ENCODE data around the gene FERMT3.

FERMT3 gene

DNA sequence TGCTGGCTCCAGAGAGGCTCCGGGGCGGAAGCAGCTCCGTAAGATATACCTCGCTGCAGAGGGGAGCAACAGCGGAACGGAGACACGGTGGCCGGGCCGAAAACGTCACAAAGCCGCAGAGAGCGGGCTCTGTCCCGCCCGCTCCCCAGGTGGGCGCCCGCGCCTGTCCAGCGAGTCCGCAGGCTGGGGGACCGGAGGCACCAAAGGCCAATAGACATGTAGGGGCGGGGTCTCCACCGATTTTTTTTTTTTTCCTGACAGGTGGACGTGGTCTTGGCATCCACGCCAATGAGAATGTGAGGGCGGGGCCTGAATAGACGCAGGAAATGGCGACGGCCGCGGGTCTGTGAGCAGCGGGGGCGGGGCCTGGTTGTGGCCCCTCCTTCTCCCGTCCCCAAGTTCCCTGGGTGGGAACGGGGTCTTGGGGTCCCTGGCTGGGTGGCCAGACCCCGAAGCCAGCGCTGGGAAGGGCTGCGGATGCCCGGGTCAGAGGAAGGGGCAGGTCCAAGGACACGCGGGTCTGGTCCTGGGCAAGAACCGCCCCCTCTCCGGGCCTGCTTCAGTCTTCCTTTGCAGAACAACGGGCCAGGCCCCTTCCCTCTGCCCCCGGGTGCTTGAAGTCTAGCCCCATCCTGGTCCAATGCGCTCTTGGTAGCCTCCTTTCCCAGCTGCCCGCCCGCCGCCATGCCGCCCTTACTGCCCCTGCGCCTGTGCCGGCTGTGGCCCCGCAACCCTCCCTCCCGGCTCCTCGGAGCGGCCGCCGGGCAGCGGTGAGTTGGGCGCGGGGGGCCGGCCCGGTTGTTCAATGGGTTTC is 23.9 kb downstream of the FERMT3 start, which contains the start of gene DNAJC4:
DNAJC4 (plus strand) TSS at position 378 of the 814 bp plus-strand sequence; CDS start at position 685, 307 bp downstream.
- intact Hi-C loops (cut with micrococcal nuclease), result loop anchor here (2.0 kb wide), 1 partner anchor 16 kb away; the partner anchor contains the start of gene PPP1R14B
- H3K27ac Mint-ChIP-seq, result peak within 1 kb of the TSS; percentile 92
- peaks cover 39% of the 10 kb centered on the region for H3K36me3 Mint-ChIP-seq (ENCODE audit: low read depth)
- H3K4me3 Mint-ChIP-seq, result peak within 1 kb of the TSS; percentile 93
- H3K9me3 Mint-ChIP-seq, result no peaks in the 10 kb centered on the region
- H3K27me3 Mint-ChIP-seq, result no peaks in the 10 kb centered on the region
- peaks cover 76% of the 10 kb centered on the region for H3K4me1 Mint-ChIP-seq (ENCODE audit: low read depth)

- H3K36me3 Mint-ChIP-seq (ENCODE audit: low read depth), result peaks cover 45% of the 10 kb centered on the region
- intact Hi-C loops (cut with micrococcal nuclease), result loop anchor here (2.0 kb wide), 1 partner anchor 16 kb away; the partner anchor contains the start of gene PPP1R14B
- peak overlapping the region; percentile 92 for H3K27ac Mint-ChIP-seq
Observed at GRCh38 chr11:64230985-64231365, 24.5 kb downstream of the FERMT3 start.

DNA sequence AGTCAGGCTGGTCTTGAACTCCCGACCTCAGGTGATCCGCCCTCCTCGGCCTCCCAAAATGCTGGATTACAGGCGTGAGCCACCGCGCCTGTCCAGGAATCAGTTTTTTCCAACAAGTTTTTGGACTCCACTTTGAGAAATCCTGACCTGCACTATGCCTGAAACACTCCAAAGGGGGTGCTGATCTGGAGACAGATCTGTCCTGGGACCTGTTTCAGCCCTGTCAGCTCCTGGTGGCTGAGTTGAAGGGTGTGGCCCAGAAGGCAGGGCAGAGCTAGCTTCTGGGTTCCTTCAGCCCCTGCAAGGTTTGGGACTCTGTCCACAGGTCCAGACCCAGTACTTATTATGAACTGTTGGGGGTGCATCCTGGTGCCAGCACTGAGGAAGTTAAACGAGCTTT is 25.0 kb downstream of the FERMT3 start:
- H3K4me1 Mint-ChIP-seq (ENCODE audit: low read depth), result peaks cover 84% of the 10 kb centered on the region
- H3K27ac Mint-ChIP-seq, result peak overlapping the region; percentile 92
- no peaks in the 10 kb centered on the region for H3K9me3 Mint-ChIP-seq
- H3K36me3 Mint-ChIP-seq (ENCODE audit: low read depth), result peaks cover 50% of the 10 kb centered on the region
- peak overlapping the region; percentile 93 for H3K4me3 Mint-ChIP-seq
- intact Hi-C loops (cut with micrococcal nuclease), result loop anchor here (2.0 kb wide), 1 partner anchor 15 kb away; the partner anchor contains the start of gene PPP1R14B
- H3K27me3 Mint-ChIP-seq, result no peaks in the 10 kb centered on the region

More at GRCh38 chr11:64230985-64231365, 24.5 kb downstream of the FERMT3 start:
- Mint-ChIP-seq H3K4me1 (ENCODE audit: low read depth) (peaks cover 80% of the 10 kb centered on the region), H3K4me3 (peak overlapping the region; percentile 93), H3K27me3 (no peaks in the 10 kb centered on the region), H3K9me3 (no peaks in the 10 kb centered on the region)

GRCh38 chr11:64232182-64232966 is 25.9 kb downstream of the FERMT3 start:
- peaks cover 84% of the 10 kb centered on the region for H3K4me1 Mint-ChIP-seq (ENCODE audit: low read depth)
- H3K27ac Mint-ChIP-seq, result peak overlapping the region; percentile 92
- H3K9me3 Mint-ChIP-seq, result no peaks in the 10 kb centered on the region
- intact Hi-C loops (cut with micrococcal nuclease), result no loop called here
- H3K36me3 Mint-ChIP-seq (ENCODE audit: low read depth), result peaks cover 59% of the 10 kb centered on the region
- no peak overlapping the region for H3K4me3 Mint-ChIP-seq
- H3K27me3 Mint-ChIP-seq, result no peaks in the 10 kb centered on the region

GRCh38 chr11:64232967-64233315 is 26.4 kb downstream of the FERMT3 start:
- no peak overlapping the region for H3K27ac Mint-ChIP-seq
- H3K9me3 Mint-ChIP-seq, result no peaks in the 10 kb centered on the region
- intact Hi-C loops (cut with micrococcal nuclease), result no loop called here

GRCh38 chr11:64233913-64234586 is 27.5 kb downstream of the FERMT3 start, which contains the start of gene VEGFB:
Gene VEGFB (plus strand): TSS chr11:64234584. CDS start chr11:64234834, 250 bp downstream.
- Mint-ChIP-seq H3K36me3 (ENCODE audit: low read depth) (peaks cover 72% of the 10 kb centered on the region), H3K4me1 (ENCODE audit: low read depth) (peaks cover 84% of the 10 kb centered on the region), H3K27ac (peak within 1 kb of the TSS; percentile 57), H3K9me3 (no peaks in the 10 kb centered on the region), H3K27me3 (no peaks in the 10 kb centered on the region), H3K4me3 (peak within 1 kb of the TSS; percentile 88)
- intact Hi-C loops (cut with micrococcal nuclease), result no loop called here

More at GRCh38 chr11:64232967-64233315, 26.4 kb downstream of the FERMT3 start:
- Mint-ChIP-seq H3K4me1 (ENCODE audit: low read depth) (peaks cover 84% of the 10 kb centered on the region), H3K36me3 (ENCODE audit: low read depth) (peaks cover 64% of the 10 kb centered on the region), H3K27me3 (no peaks in the 10 kb centered on the region), H3K4me3 (no peak overlapping the region)

DNA sequence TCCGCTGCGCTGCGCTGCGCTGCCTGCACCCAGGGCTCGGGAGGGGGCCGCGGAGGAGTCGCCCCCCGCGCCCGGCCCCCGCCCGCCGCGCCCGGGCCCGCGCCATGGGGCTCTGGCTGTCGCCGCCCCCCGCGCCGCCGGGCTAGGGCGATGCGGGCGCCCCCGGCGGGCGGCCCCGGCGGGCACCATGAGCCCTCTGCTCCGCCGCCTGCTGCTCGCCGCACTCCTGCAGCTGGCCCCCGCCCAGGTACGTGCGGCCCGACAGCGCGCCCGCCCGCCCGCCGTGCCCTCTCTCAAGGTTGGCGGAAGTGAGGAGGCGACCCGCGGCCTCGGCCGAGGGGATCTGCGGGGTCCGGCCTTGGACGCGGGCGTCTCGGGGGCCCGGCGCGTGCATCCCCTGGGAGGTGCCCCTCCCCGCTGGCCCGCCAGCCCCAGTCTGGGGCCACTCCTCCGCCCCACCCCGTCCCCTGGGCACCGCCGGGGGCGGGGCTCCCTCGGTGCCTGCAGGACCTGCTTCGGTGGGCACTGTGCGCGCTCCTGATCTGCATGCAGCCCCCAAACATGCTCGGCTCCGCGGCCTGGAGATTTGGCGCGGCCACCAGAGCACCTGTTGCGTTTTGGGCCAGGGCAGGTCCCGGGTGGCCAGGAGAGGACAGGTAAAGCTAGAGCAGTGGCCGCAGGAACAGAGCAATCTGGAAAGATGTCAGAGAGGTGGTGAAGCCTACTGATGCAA is 28.3 kb downstream of the FERMT3 start:
- H3K4me3 Mint-ChIP-seq, result peak overlapping the region; percentile 88
- H3K4me1 Mint-ChIP-seq (ENCODE audit: low read depth), result peaks cover 84% of the 10 kb centered on the region
- intact Hi-C loops (cut with micrococcal nuclease), result no loop called here
- no peaks in the 10 kb centered on the region for H3K9me3 Mint-ChIP-seq
- H3K27me3 Mint-ChIP-seq, result no peaks in the 10 kb centered on the region
- peaks cover 71% of the 10 kb centered on the region for H3K36me3 Mint-ChIP-seq (ENCODE audit: low read depth)
- H3K27ac Mint-ChIP-seq, result peak overlapping the region; percentile 57

DNA sequence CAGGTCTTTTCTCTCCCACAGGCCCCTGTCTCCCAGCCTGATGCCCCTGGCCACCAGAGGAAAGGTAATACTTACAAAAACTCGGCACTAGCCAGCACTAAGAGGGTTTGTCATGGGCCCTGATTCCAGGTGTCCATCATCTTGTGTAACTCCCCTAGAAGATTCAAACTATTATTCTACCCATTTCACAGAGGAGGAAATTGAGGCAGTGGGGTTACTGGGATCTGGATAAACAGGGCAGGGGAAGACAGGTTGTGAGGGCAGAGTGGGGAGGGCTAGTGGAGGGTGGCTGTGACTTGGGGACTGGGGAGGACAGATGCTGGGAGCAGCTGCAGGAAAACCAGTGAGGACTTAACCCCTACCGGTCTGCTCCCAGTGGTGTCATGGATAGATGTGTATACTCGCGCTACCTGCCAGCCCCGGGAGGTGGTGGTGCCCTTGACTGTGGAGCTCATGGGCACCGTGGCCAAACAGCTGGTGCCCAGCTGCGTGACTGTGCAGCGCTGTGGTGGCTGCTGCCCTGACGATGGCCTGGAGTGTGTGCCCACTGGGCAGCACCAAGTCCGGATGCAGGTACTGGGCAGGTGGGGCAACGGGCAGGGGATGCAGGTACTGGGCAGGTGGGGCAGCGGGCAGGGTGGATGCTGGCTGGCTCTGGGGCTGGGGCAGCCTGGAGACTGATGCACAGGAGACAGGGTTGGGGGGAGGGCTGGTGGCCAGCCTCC is 29.1 kb downstream of the FERMT3 start:
- peak overlapping the region; percentile 88 for H3K4me3 Mint-ChIP-seq
- no peaks in the 10 kb centered on the region for H3K27me3 Mint-ChIP-seq
- no peaks in the 10 kb centered on the region for H3K9me3 Mint-ChIP-seq
- peaks cover 87% of the 10 kb centered on the region for H3K4me1 Mint-ChIP-seq (ENCODE audit: low read depth)
- H3K36me3 Mint-ChIP-seq (ENCODE audit: low read depth), result peaks cover 66% of the 10 kb centered on the region
- peak overlapping the region; percentile 57 for H3K27ac Mint-ChIP-seq
- intact Hi-C loops (cut with micrococcal nuclease), result no loop called here

- Mint-ChIP-seq H3K27me3 (no peaks in the 10 kb centered on the region), H3K36me3 (ENCODE audit: low read depth) (peaks cover 67% of the 10 kb centered on the region)
Observed at GRCh38 chr11:64237484-64237951, 31.0 kb downstream of the FERMT3 start.

GRCh38 chr11:64238076-64238475 is 31.6 kb downstream of the FERMT3 start:
- H3K36me3 Mint-ChIP-seq (ENCODE audit: low read depth), result peaks cover 69% of the 10 kb centered on the region
- H3K4me3 Mint-ChIP-seq, result no peak overlapping the region
- H3K27ac Mint-ChIP-seq, result peak overlapping the region; percentile 99
- peaks cover 79% of the 10 kb centered on the region for H3K4me1 Mint-ChIP-seq (ENCODE audit: low read depth)
- intact Hi-C loops (cut with micrococcal nuclease), result no loop called here
- no peaks in the 10 kb centered on the region for H3K27me3 Mint-ChIP-seq
- no peaks in the 10 kb centered on the region for H3K9me3 Mint-ChIP-seq

More at GRCh38 chr11:64237484-64237951, 31.0 kb downstream of the FERMT3 start:
- intact Hi-C loops (cut with micrococcal nuclease), result no loop called here
- peaks cover 78% of the 10 kb centered on the region for H3K4me1 Mint-ChIP-seq (ENCODE audit: low read depth)
- H3K4me3 Mint-ChIP-seq, result peak overlapping the region; percentile 17
- H3K27ac Mint-ChIP-seq, result peak overlapping the region; percentile 99
- H3K9me3 Mint-ChIP-seq, result no peaks in the 10 kb centered on the region

DNA sequence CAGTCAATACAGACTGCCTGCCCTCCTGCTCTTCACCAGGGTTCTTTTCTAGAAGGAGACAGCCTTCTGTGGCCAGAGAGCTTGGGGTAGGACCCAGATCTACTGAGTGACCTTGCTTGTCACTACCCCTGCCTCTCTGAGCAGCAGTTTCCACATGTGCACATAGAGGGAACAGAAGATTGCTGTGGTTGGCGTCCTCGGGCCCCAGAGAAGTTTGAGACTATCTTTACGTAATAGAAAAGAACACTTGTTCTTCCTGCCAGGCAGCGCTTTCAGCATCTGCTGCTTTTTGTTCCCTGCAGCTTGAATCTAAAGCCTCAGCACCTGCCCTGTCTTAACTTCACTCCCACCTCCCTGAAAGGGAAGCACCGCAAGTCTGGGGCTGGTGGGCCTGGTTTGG is 32.5 kb downstream of the FERMT3 start:
- Mint-ChIP-seq H3K27me3 (no peaks in the 10 kb centered on the region), H3K4me3 (peak overlapping the region; percentile 20), H3K27ac (peak overlapping the region; percentile 99), H3K9me3 (no peaks in the 10 kb centered on the region), H3K4me1 (ENCODE audit: low read depth) (peaks cover 81% of the 10 kb centered on the region), H3K36me3 (ENCODE audit: low read depth) (peaks cover 78% of the 10 kb centered on the region)
- intact Hi-C loops (cut with micrococcal nuclease), result no loop called here

DNA sequence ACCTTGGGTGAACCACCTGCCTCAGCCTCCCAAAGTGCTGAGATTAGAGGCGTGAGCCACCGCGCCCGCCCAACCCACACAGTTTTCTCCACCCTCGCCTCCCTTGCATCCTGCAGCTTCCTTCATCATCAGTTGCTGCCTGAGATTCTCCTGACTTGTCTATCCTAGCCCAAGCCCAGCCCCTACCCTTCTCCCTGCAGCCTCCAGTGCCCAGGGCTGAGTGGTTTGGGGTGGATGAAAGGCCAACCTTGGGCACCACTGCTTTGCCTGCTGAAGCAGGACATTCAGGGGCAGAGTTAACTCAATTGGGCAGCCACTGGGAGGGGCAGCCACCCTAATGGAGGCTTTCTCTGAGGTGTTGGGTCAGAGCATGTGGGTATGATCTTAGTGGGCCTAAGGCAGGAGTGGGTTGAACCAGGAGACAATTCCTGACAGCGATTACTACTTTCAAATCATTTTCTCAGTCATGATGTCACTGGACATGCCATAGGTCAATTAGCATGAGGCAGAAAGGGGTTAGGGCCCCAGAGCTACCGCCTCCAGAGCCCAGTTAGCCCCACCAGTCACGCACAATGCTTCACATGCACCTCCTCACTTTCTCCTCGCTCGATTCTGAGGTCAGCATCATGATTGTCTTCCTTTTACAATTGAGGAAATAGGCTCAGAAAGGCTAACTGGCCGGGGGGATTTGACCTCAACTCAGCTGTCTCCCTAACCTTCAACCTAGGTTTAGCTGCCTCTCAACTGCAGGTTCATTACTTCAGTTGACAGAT is 33.3 kb downstream of the FERMT3 start:
- peaks cover 83% of the 10 kb centered on the region for H3K4me1 Mint-ChIP-seq (ENCODE audit: low read depth)
- peak overlapping the region; percentile 83 for H3K4me3 Mint-ChIP-seq
- no peaks in the 10 kb centered on the region for H3K9me3 Mint-ChIP-seq
- H3K27ac Mint-ChIP-seq, result peak overlapping the region; percentile 99
- H3K36me3 Mint-ChIP-seq (ENCODE audit: low read depth), result peaks cover 86% of the 10 kb centered on the region
- H3K27me3 Mint-ChIP-seq, result no peaks in the 10 kb centered on the region
- intact Hi-C loops (cut with micrococcal nuclease), result loop anchor here (1.0 to 2.0 kb wide), 3 partner anchors 14 to 65 kb away; partner anchors contain the start of genes ESRRA, NUDT22 and TRPT1
